Activated T-helper 2 cell treated with anti-CD3 and anti-CD28 coated beads, Interferon-gamma antibody, Interleukin-2, Interleukin-4, amounts not matched to agents 10 μg/mL and 5 μg/mL and 100 μg/mL, durations not matched to agents 14 hours and 24 hours and 36 hours (primary cell): Measurements from ENCODE around the gene CDK13. TPM values are rescaled to one million over a fixed set of nuclear protein-coding genes. Genes with fewer than 3 reads are reported as not detected.

Source experiments
- DNase-seq: peaks from one replicate; pipeline ENCODE4 v3.0.0; 2021; ENCODE audit warnings: low spot score
- H3K27ac Mint-ChIP-seq: one replicate; pipeline ENCODE4 v1.8.0; 2021; ENCODE audit warnings: mixed read lengths
- H3K27me3 Mint-ChIP-seq: one replicate; pipeline ENCODE4 v1.8.0; 2021; ENCODE audit warnings: low read depth, mixed read lengths
- H3K36me3 Mint-ChIP-seq: one replicate; pipeline ENCODE4 v1.8.0; 2021; ENCODE audit warnings: low read depth, mixed read lengths
- H3K4me1 Mint-ChIP-seq: one replicate; pipeline ENCODE4 v1.8.0; 2021; ENCODE audit warnings: low read depth, mixed read lengths
- H3K4me3 Mint-ChIP-seq: one replicate; pipeline ENCODE4 v1.8.0; 2021; ENCODE audit warnings: low read depth, mild to moderate bottlenecking, moderate library complexity, mixed read lengths
- H3K9me3 Mint-ChIP-seq: one replicate; pipeline ENCODE4 v1.8.0; 2021; ENCODE audit warnings: mixed read lengths
- intact Hi-C: fragments of 100-400 bp; cut with micrococcal nuclease; formaldehyde crosslinking; loops from one replicate; pipeline ENCODE4 v1.15.1; 2023
- total RNA-seq: library from RNA; stranded (reverse); gene quantifications from 2 replicates; pipeline ENCODE4 v1.2.3, GENCODE V29; 2022

CDK13 gene
- total RNA-seq, 1 donor from 2014 or later, result 45.5 TPM

- intact Hi-C loops, result no loop called here
- H3K4me1 Mint-ChIP-seq, result peaks cover 3% of the 10 kb centered on the region
- DNase-seq, result no peak
- H3K9me3 Mint-ChIP-seq, result no peaks in the 10 kb centered on the region
- no peak overlapping the region for H3K4me3 Mint-ChIP-seq
- H3K27ac Mint-ChIP-seq, result no peak overlapping the region
- H3K36me3 Mint-ChIP-seq, result peaks cover 32% of the 10 kb centered on the region
- H3K27me3 Mint-ChIP-seq, result no peaks in the 10 kb centered on the region
These were observed 50.8 kb downstream of the CDK13 start for GRCh38 chr7:40000734-40001315.

GRCh38 chr7:40001649-40002048 lies 51.6 kb downstream of the CDK13 start:
- no peak overlapping the region for H3K27ac Mint-ChIP-seq
- peaks cover 35% of the 10 kb centered on the region for H3K36me3 Mint-ChIP-seq
- H3K9me3 Mint-ChIP-seq, result no peaks in the 10 kb centered on the region
- no peaks in the 10 kb centered on the region for H3K27me3 Mint-ChIP-seq
- no peak for DNase-seq
- H3K4me3 Mint-ChIP-seq, result no peak overlapping the region
- intact Hi-C loops, result no loop called here
- peaks cover 3% of the 10 kb centered on the region for H3K4me1 Mint-ChIP-seq

DNA sequence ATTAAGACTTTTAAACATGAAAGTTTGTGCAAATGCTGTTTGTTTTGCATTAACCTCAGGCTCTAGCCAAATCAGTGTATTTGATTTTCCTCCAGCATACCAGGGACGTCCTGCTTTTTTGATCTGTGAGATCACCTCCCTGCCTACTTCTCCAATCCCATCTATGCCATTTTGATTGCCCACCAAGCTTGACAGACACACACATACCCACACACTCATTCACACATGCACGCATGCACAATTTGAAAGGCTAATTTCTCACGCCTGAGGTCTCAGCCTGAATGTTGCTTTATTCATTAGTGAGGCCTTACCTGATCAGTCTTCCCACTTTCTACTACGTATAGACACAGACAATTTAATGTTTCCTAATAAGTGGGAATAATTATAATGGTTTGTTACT lies 53.5 kb downstream of the CDK13 start:
- no peaks in the 10 kb centered on the region for H3K9me3 Mint-ChIP-seq
- intact Hi-C loops, result no loop called here
- no peak for DNase-seq
- H3K36me3 Mint-ChIP-seq, result peaks cover 39% of the 10 kb centered on the region
- no peak overlapping the region for H3K27ac Mint-ChIP-seq
- peaks cover 3% of the 10 kb centered on the region for H3K4me1 Mint-ChIP-seq
- no peak overlapping the region for H3K4me3 Mint-ChIP-seq
- H3K27me3 Mint-ChIP-seq, result no peaks in the 10 kb centered on the region

DNA sequence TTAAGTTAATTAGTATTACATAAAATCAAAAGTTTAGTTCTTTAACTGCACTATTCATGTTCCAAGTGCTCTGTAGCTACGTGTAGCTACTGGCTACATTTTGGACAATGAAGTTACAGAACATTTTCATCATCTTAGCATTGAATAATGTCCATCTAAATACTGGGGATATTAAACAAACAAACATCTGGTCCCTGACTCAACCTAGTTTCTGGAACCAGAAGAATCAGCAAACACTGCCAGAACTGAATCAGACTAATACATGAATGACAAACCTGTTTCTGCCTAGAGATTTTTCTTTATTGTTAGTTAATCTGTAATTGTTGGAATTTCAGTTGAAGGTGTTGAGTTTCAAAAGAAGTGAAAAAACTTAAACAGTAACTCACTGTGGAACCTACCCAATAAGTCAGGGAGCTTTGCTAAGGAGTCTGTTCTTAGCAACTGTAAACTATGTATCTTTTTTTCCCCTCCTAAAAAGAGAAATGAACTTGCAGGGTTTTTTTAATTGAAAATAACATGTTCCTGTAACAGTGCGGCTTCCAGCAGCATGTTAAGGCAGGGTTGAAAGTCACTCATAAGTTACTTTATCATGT lies 58.3 kb downstream of the CDK13 start:
- Mint-ChIP-seq H3K9me3 (no peaks in the 10 kb centered on the region), H3K36me3 (peaks cover 32% of the 10 kb centered on the region), H3K4me3 (no peak overlapping the region), H3K27me3 (no peaks in the 10 kb centered on the region), H3K4me1 (no peaks in the 10 kb centered on the region), H3K27ac (no peak overlapping the region)
- DNase-seq, result no peak
- intact Hi-C loops, result no loop called here

DNA sequence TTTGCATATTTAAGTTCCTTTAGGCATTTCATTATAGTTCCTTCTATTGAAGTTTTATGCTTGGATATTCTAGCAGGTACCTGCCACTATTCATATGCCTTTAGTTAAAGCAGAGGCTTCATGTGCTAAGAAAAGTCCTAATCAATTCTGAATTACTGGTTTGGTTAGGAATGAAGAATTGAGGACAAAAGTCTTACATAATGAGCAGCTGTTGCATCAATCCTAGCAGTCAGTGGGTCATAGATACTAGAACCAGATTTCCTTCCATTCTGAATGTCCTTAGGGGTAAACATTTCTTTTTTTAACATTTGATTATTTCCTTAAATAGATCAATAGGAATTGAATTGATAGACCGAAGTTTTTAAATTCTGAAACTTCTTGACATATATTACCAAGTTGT lies 59.2 kb downstream of the CDK13 start:
- intact Hi-C loops, result no loop called here
- H3K27me3 Mint-ChIP-seq, result no peaks in the 10 kb centered on the region
- H3K4me3 Mint-ChIP-seq, result no peak overlapping the region
- H3K9me3 Mint-ChIP-seq, result no peaks in the 10 kb centered on the region
- H3K36me3 Mint-ChIP-seq, result peaks cover 27% of the 10 kb centered on the region
- H3K27ac Mint-ChIP-seq, result no peak overlapping the region
- no peak for DNase-seq
- peaks cover 1% of the 10 kb centered on the region for H3K4me1 Mint-ChIP-seq

- H3K4me1 Mint-ChIP-seq, result peaks cover 17% of the 10 kb centered on the region
- H3K4me3 Mint-ChIP-seq, result no peak overlapping the region
- H3K27me3 Mint-ChIP-seq, result no peaks in the 10 kb centered on the region
- H3K36me3 Mint-ChIP-seq, result peaks cover 31% of the 10 kb centered on the region
- intact Hi-C loops, result loop anchor here (5.0 to 10.0 kb wide), 2 partner anchors 37 to 60 kb away; partner anchors contain the start of gene CDK13
- no peak for DNase-seq
- no peaks in the 10 kb centered on the region for H3K9me3 Mint-ChIP-seq
- no peak overlapping the region for H3K27ac Mint-ChIP-seq
These were observed 64.3 kb downstream of the CDK13 start for GRCh38 chr7:40014376-40014775.

- Mint-ChIP-seq H3K4me3 (no peak overlapping the region), H3K27me3 (no peaks in the 10 kb centered on the region), H3K4me1 (peaks cover 17% of the 10 kb centered on the region), H3K9me3 (no peaks in the 10 kb centered on the region), H3K27ac (peak overlapping the region; percentile 1), H3K36me3 (peaks cover 32% of the 10 kb centered on the region)
- DNase-seq, result no peak
- intact Hi-C loops, result loop anchor here (10.0 kb wide), 1 partner anchor 61 kb away; the partner anchor contains the start of gene CDK13
These were observed 65.8 kb downstream of the CDK13 start for GRCh38 chr7:40015790-40016296.

DNA sequence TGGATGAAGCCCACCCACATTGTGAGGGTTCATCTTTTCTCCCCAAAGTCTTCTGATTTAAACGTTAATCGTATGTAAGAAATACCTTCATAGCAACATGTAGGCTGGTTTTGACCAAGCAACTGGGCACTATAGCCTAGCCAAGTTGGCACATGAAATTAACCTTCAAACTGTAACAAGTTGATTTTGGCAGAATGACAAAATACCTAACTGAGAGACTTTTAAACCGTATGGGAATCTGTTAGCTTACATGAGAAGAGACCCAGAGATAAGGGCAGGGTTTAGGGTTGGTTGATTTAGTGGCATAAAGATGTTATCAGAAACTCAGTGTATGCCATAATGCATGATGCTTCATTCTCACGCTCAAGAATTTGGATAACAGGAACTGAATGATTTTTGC lies 69.5 kb downstream of the CDK13 start:
- H3K9me3 Mint-ChIP-seq, result no peaks in the 10 kb centered on the region
- no peak overlapping the region for H3K4me3 Mint-ChIP-seq
- H3K36me3 Mint-ChIP-seq, result peaks cover 33% of the 10 kb centered on the region
- intact Hi-C loops, result loop anchor here (10.0 kb wide), 1 partner anchor 65 kb away; the partner anchor contains the start of gene CDK13
- no peak overlapping the region for H3K27ac Mint-ChIP-seq
- peaks cover 21% of the 10 kb centered on the region for H3K4me1 Mint-ChIP-seq
- DNase-seq, result no peak
- H3K27me3 Mint-ChIP-seq, result no peaks in the 10 kb centered on the region

- Mint-ChIP-seq H3K4me3 (no peak overlapping the region), H3K27ac (peak overlapping the region; percentile 10), H3K27me3 (no peaks in the 10 kb centered on the region), H3K9me3 (no peaks in the 10 kb centered on the region), H3K36me3 (peaks cover 31% of the 10 kb centered on the region), H3K4me1 (peaks cover 7% of the 10 kb centered on the region)
- DNase-seq, result no peak
- intact Hi-C loops, result no loop called here
These were observed 74.0 kb downstream of the CDK13 start for GRCh38 chr7:40024048-40024447.

GRCh38 chr7:40024841-40025240 lies 74.8 kb downstream of the CDK13 start:
- DNase-seq, result no peak
- Mint-ChIP-seq H3K36me3 (peaks cover 26% of the 10 kb centered on the region), H3K27ac (no peak overlapping the region), H3K27me3 (no peaks in the 10 kb centered on the region), H3K4me3 (no peak overlapping the region), H3K4me1 (peaks cover 7% of the 10 kb centered on the region), H3K9me3 (no peaks in the 10 kb centered on the region)
- intact Hi-C loops, result no loop called here

GRCh38 chr7:40027545-40027944 lies 77.5 kb downstream of the CDK13 start:
- Mint-ChIP-seq H3K36me3 (peaks cover 31% of the 10 kb centered on the region), H3K9me3 (no peaks in the 10 kb centered on the region), H3K4me3 (no peak overlapping the region), H3K4me1 (peaks cover 7% of the 10 kb centered on the region), H3K27ac (no peak overlapping the region), H3K27me3 (no peaks in the 10 kb centered on the region)
- intact Hi-C loops, result no loop called here
- DNase-seq, result no peak

GRCh38 chr7:40033826-40034225 lies 83.8 kb downstream of the CDK13 start:
- H3K27me3 Mint-ChIP-seq, result no peaks in the 10 kb centered on the region
- H3K4me3 Mint-ChIP-seq, result no peak overlapping the region
- intact Hi-C loops, result no loop called here
- no peak for DNase-seq
- no peak overlapping the region for H3K27ac Mint-ChIP-seq
- peaks cover 43% of the 10 kb centered on the region for H3K36me3 Mint-ChIP-seq
- peaks cover 3% of the 10 kb centered on the region for H3K4me1 Mint-ChIP-seq
- H3K9me3 Mint-ChIP-seq, result peaks cover 7% of the 10 kb centered on the region

DNA sequence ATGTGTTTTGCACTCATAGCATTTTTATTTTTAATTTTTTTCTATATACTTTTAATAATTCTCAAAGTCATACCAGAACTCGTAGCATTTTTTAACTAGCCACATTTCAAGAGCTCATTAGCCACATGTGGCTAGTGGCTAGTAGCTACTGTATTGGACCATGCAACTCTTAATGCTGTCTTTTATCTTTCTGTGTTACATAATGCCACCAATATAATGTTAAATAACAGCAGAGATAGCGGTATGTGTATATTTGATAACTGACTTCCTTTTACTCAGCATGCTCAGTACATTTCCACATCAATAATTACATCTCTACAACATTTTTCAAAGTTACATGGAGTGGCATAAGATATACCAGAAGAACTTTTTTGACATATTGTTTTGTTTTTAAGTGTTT lies 91.4 kb downstream of the CDK13 start:
- H3K4me1 Mint-ChIP-seq, result peaks cover 1% of the 10 kb centered on the region
- intact Hi-C loops, result no loop called here
- H3K9me3 Mint-ChIP-seq, result peaks cover 7% of the 10 kb centered on the region
- no peak overlapping the region for H3K27ac Mint-ChIP-seq
- H3K36me3 Mint-ChIP-seq, result peaks cover 16% of the 10 kb centered on the region
- no peaks in the 10 kb centered on the region for H3K27me3 Mint-ChIP-seq
- no peak overlapping the region for H3K4me3 Mint-ChIP-seq
- DNase-seq, result no peak
